ENCODE measurements around the gene MAP3K12.

Gene MAP3K12

GRCh38 chr12:53474819-53475218 is 24.4 kb downstream of the MAP3K12 start:
- H3K36me3 ChIP-seq (ENCODE audit: control insufficient read depth, insufficient read depth, low read length): no peaks in the 10 kb centered on the region
- peaks cover 22% of the 10 kb centered on the region for H3K79me2 ChIP-seq
- H3K9me3 ChIP-seq (ENCODE audit: control insufficient read depth, low read length): no peaks in the 10 kb centered on the region
- no peak overlapping the region for H3K4me2 ChIP-seq (ENCODE audit: low read length)
- no peak overlapping the region for H2AFZ ChIP-seq
- H3K4me3 ChIP-seq (ENCODE audit: low read depth, low read length): no peak overlapping the region
- H3K27me3 ChIP-seq (ENCODE audit: control insufficient read depth, insufficient read depth, low read length): no peaks in the 10 kb centered on the region
- H3K4me1 ChIP-seq: peaks cover 44% of the 10 kb centered on the region
- H3K27ac ChIP-seq: no peak overlapping the region
- no peak for TF ChIP-seq CTCF (IDR thresholded peaks at IDR 0.05)
- no peak overlapping the region for H3K9ac ChIP-seq

GRCh38 chr12:53474077-53474476 is 25.2 kb downstream of the MAP3K12 start:
- TF ChIP-seq CTCF (IDR thresholded peaks at IDR 0.05): no peak
- H2AFZ ChIP-seq: no peak overlapping the region
- no peaks in the 10 kb centered on the region for H3K9me3 ChIP-seq (ENCODE audit: control insufficient read depth, low read length)
- peak overlapping the region; percentile 1 for H3K27ac ChIP-seq
- peaks cover 44% of the 10 kb centered on the region for H3K4me1 ChIP-seq
- H3K4me2 ChIP-seq (ENCODE audit: low read length): no peak overlapping the region
- no peak overlapping the region for H3K4me3 ChIP-seq (ENCODE audit: low read depth, low read length)
- H3K79me2 ChIP-seq: peaks cover 22% of the 10 kb centered on the region
- H3K27me3 ChIP-seq (ENCODE audit: control insufficient read depth, insufficient read depth, low read length): no peaks in the 10 kb centered on the region
- H3K9ac ChIP-seq: no peak overlapping the region
- H3K36me3 ChIP-seq (ENCODE audit: control insufficient read depth, insufficient read depth, low read length): no peaks in the 10 kb centered on the region

GRCh38 chr12:53472056-53472582 is 27.1 kb downstream of the MAP3K12 start:
- TF ChIP-seq CTCF (IDR thresholded peaks at IDR 0.05): no peak
- H3K79me2 ChIP-seq: peaks cover 24% of the 10 kb centered on the region
- H3K4me2 ChIP-seq (ENCODE audit: low read length): no peak overlapping the region
- no peaks in the 10 kb centered on the region for H3K27me3 ChIP-seq (ENCODE audit: control insufficient read depth, insufficient read depth, low read length)
- H3K9me3 ChIP-seq (ENCODE audit: control insufficient read depth, low read length): no peaks in the 10 kb centered on the region
- peaks cover 40% of the 10 kb centered on the region for H3K4me1 ChIP-seq
- H3K9ac ChIP-seq: no peak overlapping the region
- H3K4me3 ChIP-seq (ENCODE audit: low read depth, low read length): no peak overlapping the region
- H2AFZ ChIP-seq: no peak overlapping the region
- no peaks in the 10 kb centered on the region for H3K36me3 ChIP-seq (ENCODE audit: control insufficient read depth, insufficient read depth, low read length)
- no peak overlapping the region for H3K27ac ChIP-seq

GRCh38 chr12:53468282-53468681 is 31.0 kb downstream of the MAP3K12 start:
- Histone ChIP-seq H3K4me3 (ENCODE audit: low read depth, low read length) (no peak overlapping the region), H3K36me3 (ENCODE audit: control insufficient read depth, insufficient read depth, low read length) (no peaks in the 10 kb centered on the region), H3K79me2 (peaks cover 24% of the 10 kb centered on the region), H2AFZ (no peak overlapping the region), H3K9ac (no peak overlapping the region), H3K9me3 (ENCODE audit: control insufficient read depth, low read length) (no peaks in the 10 kb centered on the region), H3K27me3 (ENCODE audit: control insufficient read depth, insufficient read depth, low read length) (no peaks in the 10 kb centered on the region), H3K4me1 (peaks cover 17% of the 10 kb centered on the region), H3K27ac (no peak overlapping the region), H3K4me2 (ENCODE audit: low read length) (no peak overlapping the region)
- no peak for TF ChIP-seq CTCF (IDR thresholded peaks at IDR 0.05)

DNA sequence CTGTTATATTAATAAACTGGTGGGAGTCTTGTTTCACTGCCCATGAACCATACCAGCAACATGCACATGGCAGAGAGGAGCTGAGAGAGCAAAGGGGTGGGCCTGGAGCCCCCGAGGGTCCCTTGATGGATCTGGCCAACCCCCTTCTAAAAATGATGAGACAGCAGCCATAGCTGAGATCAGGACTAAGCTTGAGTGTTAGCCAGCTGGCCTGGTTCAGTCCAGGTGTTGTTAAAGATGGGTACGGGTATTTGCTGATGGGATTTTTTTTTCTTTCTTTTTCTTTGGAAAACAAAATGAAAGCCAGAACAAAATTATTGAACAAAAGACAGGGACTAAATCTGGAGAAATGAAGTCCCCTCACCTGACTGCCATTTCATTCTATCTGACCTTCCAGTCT is 31.4 kb downstream of the MAP3K12 start:
- no peak for TF ChIP-seq CTCF (IDR thresholded peaks at IDR 0.05)
- Histone ChIP-seq H3K27me3 (ENCODE audit: control insufficient read depth, insufficient read depth, low read length) (no peaks in the 10 kb centered on the region), H3K4me3 (ENCODE audit: low read depth, low read length) (no peak overlapping the region), H3K4me2 (ENCODE audit: low read length) (no peak overlapping the region), H3K27ac (no peak overlapping the region), H3K36me3 (ENCODE audit: control insufficient read depth, insufficient read depth, low read length) (no peaks in the 10 kb centered on the region), H3K79me2 (peaks cover 24% of the 10 kb centered on the region), H3K4me1 (peaks cover 13% of the 10 kb centered on the region), H2AFZ (no peak overlapping the region), H3K9me3 (ENCODE audit: control insufficient read depth, low read length) (no peaks in the 10 kb centered on the region), H3K9ac (no peak overlapping the region)

All from parathyroid adenoma (tissue), 2 donors.